ENCODE results near the gene IL1A.

- TF ChIP-seq POLR2A (IDR thresholded peaks at IDR 0.05) (no peak), CTCF (IDR thresholded peaks at IDR 0.05) (no peak), EP300 (IDR thresholded peaks at IDR 0.05) (no peak)
Observed at GRCh38 chr2:112762276-112762675, 22.0 kb downstream of the IL1A start.

Measured in upper lobe of left lung (tissue), 4 donors.